Measurements from ENCODE around the gene MDM2. TPM values are rescaled to one million over a fixed set of nuclear protein-coding genes. Genes with fewer than 3 reads are reported as not detected.
"Not testable (repeated sequence)": the region's sequence is repeated elsewhere in the genome, so short reads cannot be mapped to it uniquely, and the experiment has no call there.

Gene MDM2
- total RNA-seq, 1 donor from 2014 or later: 86.6 TPM

GRCh38 chr12:68786929-68787328, 21.0 kb upstream of the MDM2 start:
- no peak for DNase-seq

GRCh38 chr12:68788554-68789143, 19.3 kb upstream of the MDM2 start:
- no peak for DNase-seq

GRCh38 chr12:68789144-68789878, 18.7 kb upstream of the MDM2 start:
- DNase-seq: no peak

- no peak for DNase-seq
Measured at GRCh38 chr12:68790081-68790951, 17.7 kb upstream of the MDM2 start.

- DNase-seq: no peak
Measured at GRCh38 chr12:68790952-68791234, 17.1 kb upstream of the MDM2 start.

GRCh38 chr12:68791897-68792481, 16.0 kb upstream of the MDM2 start:
- no peak for DNase-seq

- DNase-seq: no peak
Measured at GRCh38 chr12:68792952-68793351, 15.0 kb upstream of the MDM2 start.

GRCh38 chr12:68793436-68793835, 14.5 kb upstream of the MDM2 start:
- DNase-seq: no peak

GRCh38 chr12:68793975-68794652, 13.9 kb upstream of the MDM2 start:
- no peak for DNase-seq

GRCh38 chr12:68794653-68795251, 13.2 kb upstream of the MDM2 start:
- DNase-seq: no peak

GRCh38 chr12:68796399-68796798, 11.6 kb upstream of the MDM2 start:
- DNase-seq: no peak

- DNase-seq: no peak
Measured at GRCh38 chr12:68798882-68799234, 9.1 kb upstream of the MDM2 start.

GRCh38 chr12:68800294-68800693, 7.7 kb upstream of the MDM2 start:
- no peak for DNase-seq

GRCh38 chr12:68801124-68801523, 6.9 kb upstream of the MDM2 start:
- not testable (repeated sequence) for DNase-seq

- not testable (repeated sequence) for DNase-seq
Measured at GRCh38 chr12:68802372-68802745, 5.6 kb upstream of the MDM2 start.

GRCh38 chr12:68802911-68803651, 4.9 kb upstream of the MDM2 start:
- peak; percentile 16 for DNase-seq

- DNase-seq: no peak
Measured at GRCh38 chr12:68803948-68804656, 3.9 kb upstream of the MDM2 start.

GRCh38 chr12:68804657-68805591, 3.1 kb upstream of the MDM2 start:
- no peak for DNase-seq

- no peak for DNase-seq
Measured at GRCh38 chr12:68805592-68806120, 2.3 kb upstream of the MDM2 start.

Data from tongue (tissue), 2 donors.